ENCODE measurements around the gene ELSPBP1. TPM values are rescaled to one million over a fixed set of nuclear protein-coding genes. Genes with fewer than 3 reads are reported as not detected.

Gene ELSPBP1
- total RNA-seq, 2 donors from 2014 or later: not detected

DNA sequence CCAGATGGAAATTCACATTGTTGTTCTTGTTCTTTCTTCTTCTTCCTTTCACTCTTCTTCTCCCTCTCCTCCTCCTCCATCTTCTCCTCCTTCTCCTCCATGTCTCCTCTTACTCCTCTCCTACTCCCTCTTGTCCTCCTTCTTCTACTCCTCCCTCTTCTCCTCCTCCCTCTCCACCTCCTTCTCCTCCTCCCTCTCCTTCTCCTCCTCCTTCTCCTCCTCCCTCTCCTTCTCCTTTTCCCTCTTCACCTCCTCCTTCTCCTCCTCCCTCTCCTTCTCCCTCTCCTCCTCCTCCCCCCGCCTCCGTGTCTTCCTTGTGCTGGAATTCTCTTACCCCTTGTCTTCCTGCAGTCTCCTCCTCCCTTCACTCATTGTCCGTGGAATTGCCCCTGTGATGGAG lies 31.0 kb downstream of the ELSPBP1 start:
- TF ChIP-seq, protein P1, sequence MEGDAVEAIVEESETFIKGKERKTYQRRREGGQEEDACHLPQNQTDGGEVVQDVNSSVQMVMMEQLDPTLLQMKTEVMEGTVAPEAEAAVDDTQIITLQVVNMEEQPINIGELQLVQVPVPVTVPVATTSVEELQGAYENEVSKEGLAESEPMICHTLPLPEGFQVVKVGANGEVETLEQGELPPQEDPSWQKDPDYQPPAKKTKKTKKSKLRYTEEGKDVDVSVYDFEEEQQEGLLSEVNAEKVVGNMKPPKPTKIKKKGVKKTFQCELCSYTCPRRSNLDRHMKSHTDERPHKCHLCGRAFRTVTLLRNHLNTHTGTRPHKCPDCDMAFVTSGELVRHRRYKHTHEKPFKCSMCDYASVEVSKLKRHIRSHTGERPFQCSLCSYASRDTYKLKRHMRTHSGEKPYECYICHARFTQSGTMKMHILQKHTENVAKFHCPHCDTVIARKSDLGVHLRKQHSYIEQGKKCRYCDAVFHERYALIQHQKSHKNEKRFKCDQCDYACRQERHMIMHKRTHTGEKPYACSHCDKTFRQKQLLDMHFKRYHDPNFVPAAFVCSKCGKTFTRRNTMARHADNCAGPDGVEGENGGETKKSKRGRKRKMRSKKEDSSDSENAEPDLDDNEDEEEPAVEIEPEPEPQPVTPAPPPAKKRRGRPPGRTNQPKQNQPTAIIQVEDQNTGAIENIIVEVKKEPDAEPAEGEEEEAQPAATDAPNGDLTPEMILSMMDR (IDR thresholded peaks at IDR 0.05): no peak
- TF ChIP-seq POLR2AphosphoS5 (IDR thresholded peaks at IDR 0.05) (no peak), POLR2A (IDR thresholded peaks at IDR 0.05) (no peak)
- Histone ChIP-seq H3K4me1 (replicated peaks) (no peaks in the 10 kb centered on the region), H3K9me3 (no peaks in the 10 kb centered on the region), H3K4me3 (no peak overlapping the region), H3K36me3 (no peaks in the 10 kb centered on the region), H3K27me3 (replicated peaks; ENCODE audit: insufficient read depth) (peaks cover 2% of the 10 kb centered on the region), H3K27ac (no peak overlapping the region)
- whole genome bisulfite sequencing: 47% methylated on average over 3 of the region's 3 CpGs
- intact Hi-C loops (cut with DNase I): no loop called here
- DNase-seq (ENCODE audit: low spot score): no peak

DNA sequence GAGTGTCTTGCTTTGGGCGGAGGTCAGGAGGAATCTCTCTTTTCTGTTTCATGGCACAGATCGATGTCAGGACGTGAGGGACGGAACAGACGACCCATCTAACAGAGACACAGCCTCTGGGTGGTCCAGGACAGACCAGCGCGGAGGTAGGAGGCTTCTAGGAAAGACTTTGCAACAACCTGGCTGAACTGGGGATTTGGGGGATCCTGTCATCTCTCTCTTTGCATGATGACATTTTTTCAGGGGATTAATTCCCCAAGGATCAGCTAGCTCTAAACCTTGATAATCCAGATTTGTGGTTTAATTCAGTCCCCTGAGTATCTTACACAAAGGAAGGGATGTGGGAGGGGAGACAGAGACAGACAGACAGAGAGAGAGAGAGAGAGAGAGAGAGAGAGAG lies 35.0 kb downstream of the ELSPBP1 start:
- DNase-seq (ENCODE audit: low spot score): no peak
- no peaks in the 10 kb centered on the region for H3K4me1 ChIP-seq (replicated peaks)
- no peaks in the 10 kb centered on the region for H3K36me3 ChIP-seq
- H3K4me3 ChIP-seq: no peak overlapping the region
- 73% methylated on average over 7 of the region's 7 CpGs for WGBS
- intact Hi-C loops (cut with DNase I): no loop called here
- peaks cover 2% of the 10 kb centered on the region for H3K27me3 ChIP-seq (replicated peaks; ENCODE audit: insufficient read depth)
- H3K9me3 ChIP-seq: no peaks in the 10 kb centered on the region
- H3K27ac ChIP-seq: no peak overlapping the region
- TF ChIP-seq, protein P1 (IDR thresholded peaks at IDR 0.05): no peak
- TF ChIP-seq POLR2A (IDR thresholded peaks at IDR 0.05) (no peak), POLR2AphosphoS5 (IDR thresholded peaks at IDR 0.05) (no peak)

DNA sequence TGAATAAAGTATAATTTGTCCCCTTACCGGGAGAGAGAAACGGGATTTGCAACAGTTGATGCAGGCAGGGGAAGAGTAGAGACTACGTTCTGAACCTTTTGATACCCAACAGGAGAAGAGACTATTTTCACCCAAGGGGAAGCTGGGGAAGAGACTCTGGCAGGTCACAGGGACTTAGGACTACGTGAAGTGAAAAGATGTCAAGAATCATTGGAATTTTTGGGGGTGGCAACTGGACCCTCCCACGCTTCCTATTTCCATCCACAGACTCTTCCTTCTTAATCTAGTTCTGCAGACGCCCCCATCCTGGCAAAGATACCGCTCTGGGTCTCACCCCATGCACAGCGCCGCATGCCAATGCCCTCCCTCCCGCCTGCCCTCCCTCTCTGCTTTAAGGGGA lies 35.6 kb downstream of the ELSPBP1 start:
- H3K9me3 ChIP-seq: no peaks in the 10 kb centered on the region
- H3K27me3 ChIP-seq (replicated peaks; ENCODE audit: insufficient read depth): peaks cover 2% of the 10 kb centered on the region
- DNase-seq (ENCODE audit: low spot score): no peak
- H3K36me3 ChIP-seq: no peaks in the 10 kb centered on the region
- no peak for TF ChIP-seq POLR2A (IDR thresholded peaks at IDR 0.05)
- no peaks in the 10 kb centered on the region for H3K4me1 ChIP-seq (replicated peaks)
- intact Hi-C loops (cut with DNase I): no loop called here
- H3K27ac ChIP-seq: no peak overlapping the region
- WGBS: 61% methylated on average over 10 of the region's 10 CpGs
- no peak overlapping the region for H3K4me3 ChIP-seq

DNA sequence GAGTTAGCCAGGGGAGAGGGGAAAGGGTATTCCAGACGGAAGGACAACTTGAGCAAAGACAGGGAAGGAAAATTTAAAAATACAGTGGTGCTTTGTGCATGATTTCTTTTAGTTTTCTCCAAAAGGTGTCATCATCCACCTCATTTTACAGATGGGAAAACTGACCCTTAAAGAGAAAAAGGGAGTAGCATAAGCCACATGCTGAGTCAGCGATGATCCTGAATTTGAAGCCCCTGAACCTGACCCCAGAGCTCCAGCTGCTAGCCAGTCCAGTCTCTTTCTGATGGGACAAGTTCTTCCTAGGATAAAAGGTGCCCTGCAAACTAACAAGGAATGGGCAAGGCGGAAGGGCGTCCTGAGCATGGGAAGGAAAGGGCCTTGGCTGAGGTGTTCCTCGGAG lies 39.2 kb downstream of the ELSPBP1 start:
- 57% methylated on average over 5 of the region's 5 CpGs for WGBS

DNA sequence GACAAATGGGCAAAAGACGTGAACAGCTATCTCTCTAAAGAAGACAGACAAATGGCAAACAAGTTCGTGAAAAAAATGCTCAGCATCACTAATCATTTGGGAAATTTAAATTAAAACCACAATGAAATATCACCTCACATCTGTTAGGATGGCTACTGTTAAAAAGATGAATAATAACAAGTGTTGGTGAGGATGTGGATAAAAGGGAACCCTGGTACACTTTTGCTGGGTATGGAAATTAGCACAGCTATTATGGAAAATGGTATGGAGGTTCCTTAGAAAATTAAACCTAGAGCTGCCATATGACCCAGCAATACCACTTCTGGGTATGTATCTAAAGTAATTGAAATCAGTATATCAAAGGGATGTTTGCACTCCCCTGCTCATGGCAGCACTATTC lies 42.3 kb downstream of the ELSPBP1 start:
- TF ChIP-seq POLR2A (IDR thresholded peaks at IDR 0.05) (no peak), POLR2AphosphoS5 (IDR thresholded peaks at IDR 0.05) (no peak)
- TF ChIP-seq, protein P1 (IDR thresholded peaks at IDR 0.05): no peak
- 91% methylated on average over 2 of the region's 2 CpGs for WGBS
- Histone ChIP-seq H3K27ac (no peak overlapping the region), H3K27me3 (replicated peaks; ENCODE audit: insufficient read depth) (no peaks in the 10 kb centered on the region), H3K4me3 (no peak overlapping the region), H3K4me1 (replicated peaks) (no peaks in the 10 kb centered on the region), H3K36me3 (no peaks in the 10 kb centered on the region), H3K9me3 (no peaks in the 10 kb centered on the region)
- intact Hi-C loops (cut with DNase I): no loop called here
- no peak for DNase-seq (ENCODE audit: low spot score)

More for the DNA sequence above, 39.2 kb downstream of the ELSPBP1 start:
- DNase-seq (ENCODE audit: low spot score): no peak
- Histone ChIP-seq H3K27me3 (replicated peaks; ENCODE audit: insufficient read depth) (peaks cover 2% of the 10 kb centered on the region), H3K4me3 (no peak overlapping the region), H3K9me3 (no peaks in the 10 kb centered on the region), H3K4me1 (replicated peaks) (no peaks in the 10 kb centered on the region), H3K27ac (no peak overlapping the region), H3K36me3 (no peaks in the 10 kb centered on the region)
- TF ChIP-seq, protein P1 (IDR thresholded peaks at IDR 0.05): no peak
- no peak for TF ChIP-seq POLR2A (IDR thresholded peaks at IDR 0.05)
- TF ChIP-seq POLR2AphosphoS5 (IDR thresholded peaks at IDR 0.05): no peak
- intact Hi-C loops (cut with DNase I): no loop called here
